UCSD-AML1 (cell line): Measurements from ENCODE around the gene CMIP.
A peak's percentile ranks its signal among the peaks of the same experiment; 100 is the strongest.

Experiments
- DNase-seq: peaks from one replicate; lab custom pipeline; 2025; ENCODE audit not compliant: unreplicated experiment; lab: John Stamatoyannopoulos, UW

Gene CMIP

DNA sequence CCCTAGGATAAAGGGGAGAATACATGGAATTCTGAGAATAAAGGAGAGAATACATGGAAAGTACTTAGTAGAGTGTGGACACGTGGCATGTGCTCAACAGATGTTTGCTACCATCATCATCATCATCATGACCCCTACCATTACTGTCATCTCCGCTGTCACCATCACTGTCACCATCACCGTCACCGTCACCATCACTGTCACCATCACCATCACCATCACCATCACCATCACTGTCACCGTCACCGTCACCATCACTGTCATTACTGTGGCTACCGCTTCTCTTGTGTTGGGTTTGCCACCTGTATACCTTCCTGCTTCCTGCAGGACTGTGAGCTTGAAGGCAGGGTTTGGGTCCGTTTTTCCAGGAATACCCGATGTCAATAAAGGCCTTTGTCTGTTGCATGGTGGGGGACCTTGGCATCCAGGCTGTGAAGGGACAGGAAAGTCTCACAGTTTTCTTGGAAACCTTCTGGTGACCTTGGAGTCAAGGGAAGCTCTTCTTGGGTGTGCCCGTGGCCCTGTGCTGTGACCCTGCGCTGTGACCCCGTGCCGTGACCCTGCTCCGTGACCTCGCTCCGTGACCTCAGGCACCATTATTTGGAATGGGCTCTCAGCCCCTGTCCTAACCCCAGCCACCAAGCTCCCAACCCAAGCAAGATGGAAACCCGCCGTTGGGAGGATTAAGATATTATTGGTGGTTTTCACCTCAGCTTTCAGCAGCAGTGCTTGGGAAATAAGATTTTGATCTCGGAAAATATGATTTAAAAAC, 14.4 kb downstream of the CMIP start:
- DNase-seq, result no peak

DNA sequence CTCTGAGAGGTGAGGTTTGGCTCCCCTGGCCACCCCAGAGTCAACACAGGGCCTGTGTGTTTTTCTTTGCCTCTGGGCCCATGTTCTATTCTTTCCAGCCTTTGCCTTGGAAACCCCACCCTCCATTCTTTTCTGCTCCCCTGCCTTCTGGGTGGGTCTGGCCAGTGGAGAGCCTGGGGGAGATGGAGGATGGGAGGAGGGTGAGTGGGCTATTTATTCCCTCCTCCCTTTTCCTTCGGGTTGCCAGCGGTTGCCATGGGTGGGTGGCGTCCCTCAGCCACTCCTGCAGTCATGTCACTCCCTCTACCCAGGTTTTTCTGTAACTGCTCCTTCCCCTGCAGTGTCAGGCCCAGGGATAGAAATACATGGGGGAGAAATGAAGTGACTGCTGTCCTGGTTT, 15.5 kb downstream of the CMIP start:
- DNase-seq, result no peak

DNA sequence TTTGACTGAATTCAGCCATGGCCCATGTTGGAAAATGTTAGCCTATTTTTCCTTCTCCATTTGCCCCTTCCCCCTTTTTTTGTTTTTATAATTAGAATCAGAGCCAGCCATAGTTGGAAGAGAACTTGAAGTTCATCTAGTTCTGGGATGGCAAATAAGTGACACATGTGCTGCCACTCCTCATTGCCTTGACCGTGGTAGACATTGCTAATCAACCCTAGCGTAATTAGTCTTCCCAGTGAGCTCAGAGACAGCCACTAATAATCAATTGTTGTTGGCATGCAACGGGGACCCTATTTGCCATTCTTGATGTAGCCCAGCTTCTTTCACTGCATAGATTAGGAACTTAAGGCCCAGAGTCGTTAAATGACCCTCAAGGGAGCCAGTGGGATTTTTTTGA, 16.6 kb downstream of the CMIP start:
- DNase-seq, result no peak

- no peak for DNase-seq
Measured at GRCh38 chr16:81461766-81462165, 17.2 kb downstream of the CMIP start.

GRCh38 chr16:81462683-81463082, 18.1 kb downstream of the CMIP start:
- no peak for DNase-seq

- no peak for DNase-seq
Measured at GRCh38 chr16:81463296-81463890, 18.8 kb downstream of the CMIP start.

- no peak for DNase-seq
Measured at GRCh38 chr16:81464279-81464678, 19.7 kb downstream of the CMIP start.

DNA sequence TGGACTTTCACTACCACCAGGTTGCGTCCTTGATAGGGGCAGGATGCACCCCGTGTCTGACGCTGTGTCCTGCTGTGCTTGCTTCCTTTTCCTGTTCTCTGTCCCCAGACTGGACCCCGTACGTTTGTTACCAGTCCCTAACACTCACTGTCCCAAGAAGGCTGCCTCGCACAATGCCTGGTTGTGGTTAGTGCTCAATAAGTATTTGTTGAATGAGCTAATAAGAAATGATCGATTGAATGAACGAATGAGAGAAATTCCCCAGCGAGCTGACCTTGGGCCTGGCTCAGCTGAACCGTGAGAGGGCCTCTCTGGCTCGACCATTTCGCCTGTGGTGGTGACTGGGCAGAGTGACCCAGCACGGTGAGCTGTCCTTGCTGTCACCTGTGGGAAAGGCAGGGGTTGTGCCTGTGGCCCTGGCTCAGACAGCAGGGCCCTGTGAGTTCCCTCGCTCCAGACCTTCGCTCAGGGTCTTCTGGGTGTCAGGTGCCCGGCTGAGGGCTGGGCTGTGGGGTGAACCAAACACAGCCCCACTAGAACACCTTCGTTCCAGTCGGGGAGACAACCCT, 20.9 kb downstream of the CMIP start:
- no peak for DNase-seq

GRCh38 chr16:81466356-81466980, 21.9 kb downstream of the CMIP start:
- DNase-seq, result no peak

DNA sequence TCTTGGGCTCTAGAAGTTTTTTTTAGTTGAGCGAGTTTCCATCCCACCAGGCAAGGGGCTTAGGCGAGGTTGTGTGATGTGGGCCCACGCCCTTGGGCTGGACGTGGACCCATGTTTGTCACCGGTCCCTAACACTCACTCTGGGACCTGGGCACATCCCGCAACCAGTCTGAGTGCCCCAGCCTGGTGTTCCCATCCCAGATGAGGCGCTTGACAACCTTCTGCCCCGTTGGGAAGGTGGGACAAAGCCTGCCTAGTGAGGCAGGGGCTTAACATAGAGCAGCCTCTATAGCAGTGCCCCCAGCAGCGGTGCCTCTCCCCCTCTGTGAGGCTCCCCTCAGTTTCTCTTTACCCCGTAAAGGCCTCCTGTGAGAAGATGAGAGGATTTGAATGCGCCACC, 22.5 kb downstream of the CMIP start:
- no peak for DNase-seq

DNA sequence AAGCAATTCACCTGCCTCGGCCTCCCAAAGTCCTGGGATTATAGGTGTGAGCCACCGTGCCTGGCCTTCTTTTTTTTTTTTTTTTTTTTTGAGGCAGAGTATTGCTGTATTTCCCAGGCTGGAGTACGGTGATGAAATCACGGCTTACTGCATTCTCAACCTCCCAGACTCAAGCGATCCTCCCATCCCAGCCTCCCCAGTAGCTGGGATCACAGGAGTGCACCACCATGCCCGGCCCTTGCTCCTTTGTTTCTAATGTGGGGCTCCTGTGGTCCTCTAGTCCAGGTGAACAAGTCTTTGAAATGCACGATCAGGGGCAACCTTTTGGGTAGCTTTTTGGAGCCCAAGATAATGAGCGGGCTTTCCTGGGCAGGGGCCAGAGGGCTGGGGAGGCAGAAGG, 23.2 kb downstream of the CMIP start:
- no peak for DNase-seq

DNA sequence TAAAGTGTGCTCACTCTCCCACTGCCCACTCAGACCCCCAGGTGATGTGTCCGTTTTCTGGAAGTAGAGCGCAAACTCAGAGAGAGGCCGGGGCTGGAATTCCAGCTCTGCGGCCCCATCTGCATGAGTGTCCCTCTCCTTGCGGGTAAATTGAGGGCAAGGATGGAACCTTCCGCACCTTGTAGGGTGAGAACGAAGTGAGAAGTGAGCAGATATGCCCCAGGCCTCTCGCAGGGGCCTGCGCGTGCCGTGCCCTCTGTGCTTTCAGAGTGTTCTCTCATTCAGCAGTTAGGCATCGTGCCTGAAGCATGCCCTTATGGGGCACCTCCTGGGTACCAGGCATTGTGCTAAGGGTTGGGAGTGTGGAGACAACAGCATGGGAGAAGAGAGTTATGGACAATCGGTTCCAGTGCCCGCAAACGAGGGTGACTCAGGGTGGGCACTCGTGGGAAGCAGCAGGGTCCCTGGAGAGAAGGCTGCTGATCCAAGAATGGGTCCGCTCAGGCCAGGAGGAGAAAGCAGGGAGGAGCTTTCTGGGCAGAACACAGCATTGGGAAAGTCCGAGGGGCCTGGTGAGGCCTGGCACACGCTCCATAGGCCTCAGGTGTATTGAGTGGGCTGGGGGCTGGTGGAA, 23.8 kb downstream of the CMIP start:
- no peak for DNase-seq

- DNase-seq, result no peak
Measured at GRCh38 chr16:81469183-81469677, 24.6 kb downstream of the CMIP start.

DNA sequence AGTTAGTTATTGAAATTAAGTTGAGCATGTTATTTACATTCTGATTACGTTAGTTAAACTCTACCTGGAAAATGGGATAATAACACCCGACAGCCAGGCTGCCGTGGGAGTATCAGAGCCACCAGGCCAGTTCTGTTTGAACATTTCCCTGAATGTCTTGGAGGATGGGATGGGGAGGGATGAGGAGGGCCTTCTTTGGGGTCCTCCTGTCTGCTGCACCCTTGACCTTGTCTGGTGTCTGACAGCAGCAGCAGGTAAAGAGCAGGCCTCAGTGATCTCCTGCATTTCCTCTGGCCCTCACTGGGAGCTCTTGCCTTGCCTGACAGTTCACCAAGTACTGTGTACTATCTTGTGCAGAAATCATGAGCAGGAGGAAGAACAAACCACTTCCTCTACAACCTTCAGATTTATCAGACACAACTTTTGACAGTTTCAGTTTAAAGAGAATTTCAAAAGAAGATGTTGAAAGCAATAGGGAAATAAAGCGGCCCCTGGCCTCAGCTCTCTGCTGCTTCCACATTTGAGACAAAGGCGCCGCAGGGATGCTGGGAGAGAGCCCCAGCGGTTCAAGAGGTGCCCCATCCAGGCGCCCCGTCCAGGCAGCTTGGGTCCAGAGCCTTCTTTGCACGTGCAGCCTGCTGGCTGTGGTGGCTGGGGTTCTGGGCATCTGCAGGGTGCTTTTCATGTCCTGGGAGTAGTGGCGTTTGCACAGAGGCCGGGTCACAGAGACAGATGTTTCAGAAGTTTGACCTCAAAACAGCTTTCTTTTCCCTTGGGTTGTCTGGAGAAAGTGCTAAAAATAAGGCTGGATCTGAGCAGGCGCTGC, 25.3 kb downstream of the CMIP start:
- DNase-seq, result peak; percentile 58

GRCh38 chr16:81470796-81471636, 26.4 kb downstream of the CMIP start:
- DNase-seq, result no peak

DNA sequence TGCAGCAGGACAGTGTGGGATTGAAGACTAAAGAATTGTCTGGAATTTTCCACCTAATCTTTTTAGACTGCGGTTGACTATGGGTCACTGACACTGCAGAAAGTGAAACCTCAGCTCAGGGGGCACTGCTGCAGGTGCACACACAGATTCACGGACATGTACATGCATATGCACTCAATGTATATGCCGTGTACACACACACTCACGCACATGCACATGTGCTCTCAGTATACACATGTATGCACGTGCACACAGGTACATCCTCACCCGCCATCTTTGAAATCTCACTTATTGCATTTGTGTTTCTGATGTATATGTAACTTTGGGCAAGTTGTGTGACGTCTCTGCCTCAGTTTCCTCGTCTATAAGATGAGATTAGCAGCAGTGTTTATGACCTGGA, 27.3 kb downstream of the CMIP start:
- DNase-seq, result no peak

GRCh38 chr16:81472391-81472790, 27.8 kb downstream of the CMIP start:
- no peak for DNase-seq

DNA sequence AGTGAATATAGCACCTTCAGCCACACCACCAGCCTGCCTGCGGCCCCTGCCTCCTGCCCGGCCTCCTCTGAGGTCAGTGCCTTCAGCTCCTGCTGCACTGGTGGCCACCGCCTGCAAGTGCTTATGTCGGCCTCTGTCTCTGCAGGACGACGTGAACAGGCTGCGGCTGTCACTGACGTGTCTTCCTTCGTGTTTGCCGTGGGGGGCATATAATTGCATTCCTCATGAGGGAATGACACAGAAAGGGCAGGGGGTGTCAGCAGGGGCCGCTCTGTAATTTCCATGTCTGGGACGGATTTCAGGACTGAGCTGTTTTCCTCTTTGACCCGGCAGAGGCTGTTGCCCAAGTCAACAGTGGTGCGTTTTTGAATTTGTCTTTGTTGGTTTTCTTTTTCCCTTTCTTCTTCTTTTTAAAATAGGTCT, 28.5 kb downstream of the CMIP start:
- no peak for DNase-seq

DNA sequence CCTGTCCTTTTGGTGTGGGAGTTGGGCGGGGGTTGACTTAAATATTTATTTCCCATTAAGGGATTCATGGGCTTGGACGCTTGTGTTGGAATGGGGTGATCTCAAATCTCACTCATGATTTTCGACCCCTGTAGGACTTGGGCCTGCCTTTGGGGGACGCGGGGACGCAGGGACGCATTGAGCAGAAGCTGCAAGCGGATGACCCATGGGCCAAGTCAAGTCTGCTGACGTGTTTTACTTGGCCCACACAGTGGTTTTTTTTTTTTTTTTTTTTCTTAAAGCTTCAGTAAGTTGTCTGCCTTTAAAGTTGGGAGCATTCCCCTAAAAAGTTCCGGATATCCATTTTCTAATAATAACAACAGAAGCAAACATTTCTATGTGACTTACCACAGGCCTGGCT, 28.9 kb downstream of the CMIP start:
- no peak for DNase-seq
